Kidney epithelial cell (primary cell): ENCODE measurements around the gene DCDC2. TPM values are rescaled to one million over a fixed set of nuclear protein-coding genes. Genes with fewer than 3 reads are reported as not detected.

Experiments used
- DNase-seq: peaks from one replicate; pipeline ENCODE4 v3.0.0-alpha.2; 2010; ENCODE audit warnings: low read depth
- H3K27me3 ChIP-seq: 2 replicates; pipeline ENCODE4 v1.6.0; 2011; ENCODE audit warnings: low read length; ENCODE audit not compliant: control insufficient read depth, insufficient read depth
- H3K36me3 ChIP-seq: 2 replicates; pipeline ENCODE4 v1.5.1; 2011; ENCODE audit warnings: low read length; ENCODE audit not compliant: control insufficient read depth, insufficient read depth
- H3K4me3 ChIP-seq: 2 replicates; pipeline ENCODE4 v1.5.1; 2011; ENCODE audit warnings: low read depth, mild to moderate bottlenecking, control low read depth, low read length
- total RNA-seq: library from RNA; depleted of rRNA; stranded (reverse); fragments of >200 nt; gene quantifications from 2 replicates; pipeline ENCODE4 v1.2.3, GENCODE V29; 2015
- TF ChIP-seq, protein P1 (sequence below): IDR thresholded peaks from 2 replicates; pipeline ENCODE4 v1.5.1; 2011; ENCODE audit warnings: mild to moderate bottlenecking, moderate library complexity, low read length, control low read depth, inconsistent platforms; ENCODE audit not compliant: insufficient read depth, poor library complexity, severe bottlenecking

The DCDC2 gene
- total RNA-seq, 1 donor from 2014 or later, result 43.9 TPM

DNA sequence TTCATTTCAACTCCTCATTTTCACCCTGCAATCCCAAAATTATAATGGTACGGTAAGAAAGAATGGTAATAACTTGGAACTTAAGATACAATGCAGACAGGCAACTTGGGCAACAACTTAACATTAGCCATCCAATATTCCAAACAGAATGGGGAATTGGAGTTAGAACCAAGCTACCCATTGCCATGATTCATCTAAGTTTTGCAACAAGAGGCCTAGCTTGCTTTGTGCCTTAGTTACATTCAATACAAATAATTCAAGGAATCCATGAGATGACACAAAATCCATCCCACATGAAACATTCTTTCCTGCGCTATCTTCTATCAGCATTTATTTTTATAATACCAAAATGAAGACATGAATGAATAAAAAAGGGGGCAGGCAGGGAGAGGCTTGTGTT lies 28.4 kb downstream of the DCDC2 start:
- no peak overlapping the region for H3K4me3 ChIP-seq
- TF ChIP-seq, protein P1, sequence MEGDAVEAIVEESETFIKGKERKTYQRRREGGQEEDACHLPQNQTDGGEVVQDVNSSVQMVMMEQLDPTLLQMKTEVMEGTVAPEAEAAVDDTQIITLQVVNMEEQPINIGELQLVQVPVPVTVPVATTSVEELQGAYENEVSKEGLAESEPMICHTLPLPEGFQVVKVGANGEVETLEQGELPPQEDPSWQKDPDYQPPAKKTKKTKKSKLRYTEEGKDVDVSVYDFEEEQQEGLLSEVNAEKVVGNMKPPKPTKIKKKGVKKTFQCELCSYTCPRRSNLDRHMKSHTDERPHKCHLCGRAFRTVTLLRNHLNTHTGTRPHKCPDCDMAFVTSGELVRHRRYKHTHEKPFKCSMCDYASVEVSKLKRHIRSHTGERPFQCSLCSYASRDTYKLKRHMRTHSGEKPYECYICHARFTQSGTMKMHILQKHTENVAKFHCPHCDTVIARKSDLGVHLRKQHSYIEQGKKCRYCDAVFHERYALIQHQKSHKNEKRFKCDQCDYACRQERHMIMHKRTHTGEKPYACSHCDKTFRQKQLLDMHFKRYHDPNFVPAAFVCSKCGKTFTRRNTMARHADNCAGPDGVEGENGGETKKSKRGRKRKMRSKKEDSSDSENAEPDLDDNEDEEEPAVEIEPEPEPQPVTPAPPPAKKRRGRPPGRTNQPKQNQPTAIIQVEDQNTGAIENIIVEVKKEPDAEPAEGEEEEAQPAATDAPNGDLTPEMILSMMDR, result no peak
- H3K27me3 ChIP-seq, result no peaks in the 10 kb centered on the region
- DNase-seq, result no peak
- H3K36me3 ChIP-seq, result no peaks in the 10 kb centered on the region

DNA sequence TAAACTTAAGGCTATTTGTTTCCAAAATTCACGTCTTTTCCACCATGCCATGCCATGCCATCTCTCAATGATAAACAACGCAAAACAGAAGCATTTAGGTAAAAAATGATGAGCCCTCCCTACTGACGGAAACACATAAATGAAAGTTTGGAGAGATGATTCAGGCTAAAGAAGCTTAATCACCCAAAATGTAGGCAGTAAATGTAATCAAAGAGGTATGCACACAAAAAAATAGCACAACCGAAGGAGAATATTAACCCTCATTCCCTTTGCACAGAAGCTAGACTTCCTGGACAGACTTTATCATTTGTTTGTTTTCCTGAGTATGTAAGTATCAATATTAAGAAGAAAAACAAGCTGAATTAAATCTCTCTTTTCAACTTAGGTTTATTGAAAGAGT lies 28.8 kb downstream of the DCDC2 start:
- Histone ChIP-seq H3K27me3 (no peaks in the 10 kb centered on the region), H3K4me3 (no peak overlapping the region), H3K36me3 (no peaks in the 10 kb centered on the region)
- DNase-seq, result no peak
- TF ChIP-seq, protein P1, result no peak

DNA sequence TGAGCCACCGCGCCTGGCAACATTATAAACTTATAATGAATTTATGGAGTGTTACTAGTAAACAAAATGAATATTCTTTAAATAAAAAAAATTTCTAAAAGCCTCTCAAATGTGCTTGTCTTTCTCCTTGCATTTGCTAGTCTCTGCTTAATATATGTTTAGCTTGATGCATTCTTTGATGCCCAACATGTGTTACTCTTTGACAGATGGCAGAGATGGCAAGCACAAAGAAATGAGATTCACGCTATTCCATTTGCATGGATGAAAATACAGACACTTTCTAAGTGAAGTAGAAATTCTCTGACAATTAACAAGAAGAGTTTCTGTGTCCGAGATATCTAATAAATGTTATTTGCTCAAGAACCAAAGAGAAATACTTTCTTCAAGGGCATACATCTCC lies 30.1 kb downstream of the DCDC2 start:
- TF ChIP-seq, protein P1, result no peak
- H3K36me3 ChIP-seq, result no peaks in the 10 kb centered on the region
- no peak for DNase-seq
- no peak overlapping the region for H3K4me3 ChIP-seq
- no peaks in the 10 kb centered on the region for H3K27me3 ChIP-seq

DNA sequence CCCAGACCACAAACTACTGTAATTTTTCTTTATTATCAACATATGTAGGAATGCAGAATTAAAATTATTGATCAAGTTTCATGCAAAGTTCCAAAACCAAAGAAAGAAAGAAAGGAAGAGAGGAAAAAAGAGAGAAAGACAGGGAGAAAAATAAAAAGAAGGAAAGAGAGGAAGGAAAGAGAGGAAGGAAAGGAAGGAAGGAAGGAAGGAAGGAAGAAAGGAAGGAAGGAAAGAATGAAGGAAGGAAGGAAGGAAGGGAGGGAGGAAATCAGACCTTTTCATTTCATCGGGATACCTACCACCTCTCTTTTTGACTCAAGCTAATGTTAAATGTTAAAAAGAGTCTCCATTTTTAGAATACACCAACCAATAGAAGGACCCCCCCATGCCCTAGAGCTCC lies 31.9 kb downstream of the DCDC2 start:
- H3K27me3 ChIP-seq, result no peaks in the 10 kb centered on the region
- no peak for DNase-seq
- no peak overlapping the region for H3K4me3 ChIP-seq
- TF ChIP-seq, protein P1, result no peak
- H3K36me3 ChIP-seq, result no peaks in the 10 kb centered on the region

DNA sequence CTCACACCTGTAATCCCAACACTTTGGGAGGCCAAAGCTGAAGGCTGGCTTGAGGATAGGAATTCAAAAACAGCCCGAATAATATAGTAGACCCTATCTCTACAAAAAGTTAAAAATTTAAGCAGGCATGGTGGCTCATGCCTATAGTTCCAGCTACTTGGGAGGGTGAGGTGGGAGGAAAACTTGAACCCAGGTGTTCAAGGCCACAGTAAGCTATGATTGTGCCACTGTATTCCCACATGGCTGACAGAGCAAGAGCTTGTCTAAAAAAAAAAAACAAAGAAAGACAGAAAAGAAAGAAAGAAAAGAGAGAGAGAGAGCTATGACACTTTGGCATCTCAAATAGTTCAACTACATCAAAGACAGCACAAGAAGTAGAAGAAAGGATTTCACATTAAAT lies 33.2 kb downstream of the DCDC2 start:
- TF ChIP-seq, protein P1, result no peak
- no peak for DNase-seq
- Histone ChIP-seq H3K36me3 (no peaks in the 10 kb centered on the region), H3K27me3 (no peaks in the 10 kb centered on the region), H3K4me3 (no peak overlapping the region)

DNA sequence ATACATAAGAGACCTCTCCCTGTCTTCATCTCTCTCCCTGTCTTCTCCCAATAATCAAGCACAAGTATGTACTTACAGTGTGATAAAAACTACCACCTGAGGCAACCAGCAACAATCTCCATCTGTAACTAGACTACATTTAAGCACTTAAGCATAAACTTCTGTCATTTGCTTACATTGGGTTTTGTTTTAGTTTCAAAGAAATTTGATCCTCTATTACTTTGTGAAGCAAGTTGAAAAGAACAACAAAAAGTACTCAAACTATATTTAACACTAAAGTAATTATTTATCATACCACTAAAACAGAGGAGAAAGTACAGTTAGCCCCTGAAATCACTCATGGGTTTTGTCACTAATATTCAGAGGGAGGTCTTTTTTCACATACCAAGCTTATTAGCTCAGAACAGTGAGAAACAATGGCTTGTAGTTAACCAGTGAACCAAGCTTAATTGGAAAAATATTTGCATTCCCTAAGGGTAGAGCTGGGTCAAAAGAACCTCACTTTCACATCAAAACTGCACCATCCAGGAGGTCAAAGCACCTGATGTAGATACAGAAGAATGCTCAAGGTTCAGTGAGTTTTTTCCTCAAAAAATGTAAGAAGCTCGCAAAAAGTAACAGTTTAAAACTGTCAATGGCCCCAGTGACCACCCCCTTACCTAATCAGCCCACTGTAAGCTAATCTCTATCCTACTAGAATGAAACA lies 34.1 kb downstream of the DCDC2 start:
- no peaks in the 10 kb centered on the region for H3K36me3 ChIP-seq
- H3K27me3 ChIP-seq, result no peaks in the 10 kb centered on the region
- H3K4me3 ChIP-seq, result no peak overlapping the region
- TF ChIP-seq, protein P1, result no peak
- DNase-seq, result peak; percentile 92
